Urothelium cell line (cell line): ENCODE measurements around the gene TOX2.

Experiments used
- DNase-seq: peaks from one replicate; pipeline ENCODE4 v3.0.0; 2011; ENCODE audit warnings: low spot score, mixed read lengths
- FAIRE-seq: peaks from 2 replicates; lab custom pipeline; 2011; peaks lifted over from hg19 to GRCh38; lab: Jason Lieb, UNC

TOX2 gene

GRCh38 chr20:43938932-43939761, 24.5 kb downstream of the TOX2 start:
- peak; percentile 91 for FAIRE-seq
- peak; percentile 93 for DNase-seq

GRCh38 chr20:43939762-43940121, 25.1 kb downstream of the TOX2 start:
- FAIRE-seq (no peak), DNase-seq (no peak)

GRCh38 chr20:43940518-43941225, 26.0 kb downstream of the TOX2 start:
- DNase-seq = no peak
- FAIRE-seq = no peak

GRCh38 chr20:43941476-43942200, 27.0 kb downstream of the TOX2 start:
- DNase-seq (no peak), FAIRE-seq (peak; percentile 5)

GRCh38 chr20:43942201-43942590, 27.5 kb downstream of the TOX2 start:
- DNase-seq (no peak), FAIRE-seq (peak; percentile 66)

- no peak for FAIRE-seq
- DNase-seq = peak; percentile 73
Measured at GRCh38 chr20:43942667-43943285, 28.1 kb downstream of the TOX2 start.

GRCh38 chr20:43943725-43944124, 29.1 kb downstream of the TOX2 start:
- FAIRE-seq = no peak
- no peak for DNase-seq

- FAIRE-seq = no peak
Measured at GRCh38 chr20:43944653-43945235, 30.1 kb downstream of the TOX2 start.

GRCh38 chr20:43945391-43946205, 30.9 kb downstream of the TOX2 start:
- DNase-seq = no peak
- no peak for FAIRE-seq

More at GRCh38 chr20:43944653-43945235, 30.1 kb downstream of the TOX2 start:
- DNase-seq = no peak

- FAIRE-seq (no peak), DNase-seq (no peak)
Measured at GRCh38 chr20:43946206-43946491, 31.5 kb downstream of the TOX2 start.

- FAIRE-seq (no peak), DNase-seq (no peak)
Measured at GRCh38 chr20:43946659-43947315, 32.1 kb downstream of the TOX2 start.

GRCh38 chr20:43947316-43947710, 32.7 kb downstream of the TOX2 start:
- DNase-seq (no peak), FAIRE-seq (peak; percentile 81)

- no peak for FAIRE-seq
Measured at GRCh38 chr20:43948455-43948854, 33.8 kb downstream of the TOX2 start.

GRCh38 chr20:43949248-43949647, 34.6 kb downstream of the TOX2 start:
- DNase-seq (no peak), FAIRE-seq (no peak)

More at GRCh38 chr20:43948455-43948854, 33.8 kb downstream of the TOX2 start:
- no peak for DNase-seq

- no peak for DNase-seq
- peak; percentile 20 for FAIRE-seq
Measured at GRCh38 chr20:43949741-43950618, 35.3 kb downstream of the TOX2 start.

GRCh38 chr20:43953919-43954592, 39.4 kb downstream of the TOX2 start:
- FAIRE-seq = no peak
- no peak for DNase-seq

GRCh38 chr20:43954704-43955061, 40.0 kb downstream of the TOX2 start:
- no peak for DNase-seq
- peak; percentile 62 for FAIRE-seq
